HG03571 (cell line): ENCODE data around the gene NUP35.
"Not testable (repeated sequence)": the region's sequence is repeated elsewhere in the genome, so short reads cannot be mapped to it uniquely, and the experiment has no call there.

ENCODE experiments used
- ATAC-seq: cut with Tn5 transposase; IDR thresholded peaks from one replicate; pipeline ENCODE4 v1.9.1; 2021; ENCODE audit not compliant: unreplicated experiment

NUP35 gene

GRCh38 chr2:183126635-183127034 is 2.4 kb downstream of the NUP35 start:
- no peak for ATAC-seq

DNA sequence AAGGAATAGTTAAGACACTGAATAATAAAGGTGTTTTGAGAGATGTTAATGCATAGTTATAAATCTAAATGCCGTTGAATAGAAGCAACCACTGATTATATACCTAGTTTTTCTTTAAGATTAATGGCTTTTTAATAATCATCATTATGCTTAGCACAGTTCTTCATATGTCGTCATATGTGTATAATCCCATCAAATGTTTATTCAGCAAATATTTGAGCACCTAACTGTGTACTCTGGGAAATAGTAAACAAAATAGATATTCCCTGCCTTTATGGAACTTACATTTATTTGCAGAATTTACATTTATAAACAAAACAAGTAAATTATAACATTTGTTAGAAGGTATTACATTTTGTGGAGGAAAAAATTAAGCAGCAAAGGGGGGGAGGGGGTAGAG is 9.8 kb downstream of the NUP35 start:
- ATAC-seq, result no peak

DNA sequence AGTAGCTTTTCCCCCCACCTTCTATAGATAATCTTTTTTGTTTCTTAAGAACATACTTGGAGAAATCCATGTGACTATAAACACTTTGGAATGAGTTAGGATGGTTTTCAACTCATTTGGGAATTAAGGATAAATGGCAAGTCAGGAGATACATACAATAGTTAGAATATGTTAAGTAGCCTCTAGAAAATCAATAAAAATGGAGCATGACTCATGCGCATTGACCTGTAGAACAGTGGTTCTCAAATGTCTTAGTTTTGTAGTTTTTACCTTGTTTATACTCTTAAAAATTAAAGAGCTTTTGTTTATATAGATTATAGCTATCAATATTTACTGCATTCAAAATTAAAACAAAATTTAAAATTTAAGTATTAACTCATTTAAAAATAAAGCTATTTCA is 24.7 kb downstream of the NUP35 start:
- ATAC-seq, result no peak

DNA sequence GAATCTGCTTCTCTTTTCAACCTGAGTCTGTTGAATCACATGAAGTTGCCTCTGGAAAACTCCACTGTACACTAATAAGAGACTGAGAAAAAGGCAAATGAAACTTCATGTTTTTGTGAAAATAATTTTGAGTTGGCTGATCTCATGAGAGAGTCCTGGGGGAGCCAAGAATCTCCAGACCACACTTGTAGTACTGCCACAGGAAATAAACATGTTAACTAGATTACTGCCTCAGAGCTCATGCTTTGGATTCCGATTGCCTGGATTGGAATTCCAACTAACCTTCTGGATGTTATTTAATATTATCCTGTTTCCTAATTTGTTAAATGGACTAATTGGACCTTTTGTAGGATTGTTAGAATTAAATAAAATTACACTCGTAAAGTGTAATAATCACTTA is 25.2 kb downstream of the NUP35 start:
- no peak for ATAC-seq

- not testable (repeated sequence) for ATAC-seq
Measured at GRCh38 chr2:183152280-183152679, 28.0 kb downstream of the NUP35 start.

DNA sequence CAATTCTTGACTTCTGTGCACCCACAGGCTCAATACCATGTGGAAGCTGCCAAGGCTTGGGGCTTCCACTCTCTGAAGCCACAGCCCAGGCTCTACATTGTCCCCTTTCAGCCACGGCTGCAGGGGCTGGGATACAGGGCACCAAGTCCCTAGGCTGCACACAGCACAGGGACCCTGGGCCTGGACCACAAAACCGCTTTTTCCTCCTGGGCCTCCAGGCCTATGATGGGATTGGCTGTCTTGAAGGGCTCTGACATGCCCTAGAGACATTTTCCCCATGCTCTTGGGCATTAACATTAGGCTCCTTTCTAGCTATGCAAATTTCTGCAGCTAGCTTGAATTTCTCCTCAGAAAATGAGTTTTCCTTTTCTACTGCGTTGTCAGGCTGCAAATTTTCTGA is 29.7 kb downstream of the NUP35 start:
- no peak for ATAC-seq

DNA sequence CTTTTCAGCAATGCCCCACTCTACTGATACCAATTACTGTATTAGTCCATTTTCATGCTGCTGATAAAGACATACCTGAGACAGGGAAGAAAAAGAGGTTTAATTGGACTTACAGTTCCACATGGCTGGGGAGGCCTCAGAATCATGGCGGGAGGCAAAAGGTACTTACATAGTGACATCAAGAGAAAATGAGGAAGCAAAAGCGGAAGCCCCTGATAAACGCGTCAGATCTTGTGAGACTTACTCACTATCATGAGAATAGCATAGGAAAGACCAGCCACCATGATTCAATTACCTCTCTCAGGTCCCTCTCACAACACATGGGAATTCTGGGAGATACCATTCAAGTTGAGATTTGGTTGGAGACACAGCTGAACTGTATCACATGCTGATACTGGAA is 30.5 kb downstream of the NUP35 start:
- not testable (repeated sequence) for ATAC-seq

- no peak for ATAC-seq
Measured at GRCh38 chr2:183157131-183157530, 32.9 kb downstream of the NUP35 start.

- no peak for ATAC-seq
Measured at GRCh38 chr2:183162362-183162761, 38.1 kb downstream of the NUP35 start.

GRCh38 chr2:183163821-183164649 is 39.8 kb downstream of the NUP35 start:
- ATAC-seq, result no peak

DNA sequence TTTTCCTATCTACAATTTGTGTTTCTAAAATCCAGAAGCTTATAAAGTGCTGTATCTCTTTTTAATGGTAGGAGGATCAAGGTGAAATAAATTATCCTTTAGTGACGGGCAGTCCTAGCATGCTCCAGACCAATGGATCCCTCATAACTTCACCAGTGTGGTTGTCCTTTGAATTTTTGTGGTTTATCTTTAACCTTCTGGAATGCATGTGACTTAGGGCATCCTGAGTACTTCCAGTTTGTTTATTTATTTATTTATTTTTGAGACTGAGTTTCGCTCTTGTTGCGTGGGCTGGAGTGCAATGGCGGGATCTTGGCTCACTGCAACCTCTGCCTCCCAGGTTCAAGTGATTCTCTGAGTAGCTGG is 40.4 kb downstream of the NUP35 start:
- ATAC-seq, result no peak

GRCh38 chr2:183166210-183166609 is 42.0 kb downstream of the NUP35 start:
- ATAC-seq, result no peak

DNA sequence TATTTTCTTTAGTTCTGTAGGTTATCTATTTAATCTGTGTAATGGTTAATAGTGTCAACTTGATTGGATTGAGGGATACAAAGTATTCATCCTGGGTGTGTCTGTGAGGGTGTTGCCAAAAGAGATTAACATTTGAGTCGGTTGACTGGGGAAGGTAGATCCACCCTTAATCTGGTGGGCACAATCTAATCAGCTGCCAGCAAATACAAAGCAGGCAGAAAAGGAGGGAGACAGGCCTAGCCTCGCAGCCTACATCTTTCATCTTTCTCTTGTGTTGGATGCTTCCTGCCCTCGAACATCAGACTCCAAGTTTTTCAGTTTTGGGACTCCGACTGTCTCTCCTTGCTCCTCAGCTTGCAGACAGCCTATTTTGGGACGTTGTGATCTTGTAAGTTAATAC is 42.7 kb downstream of the NUP35 start:
- not testable (repeated sequence) for ATAC-seq

GRCh38 chr2:183172220-183172887 is 48.1 kb downstream of the NUP35 start:
- no peak for ATAC-seq

GRCh38 chr2:183179156-183179555 is 54.9 kb downstream of the NUP35 start:
- no peak for ATAC-seq

GRCh38 chr2:183185534-183185933 is 61.3 kb downstream of the NUP35 start:
- no peak for ATAC-seq

DNA sequence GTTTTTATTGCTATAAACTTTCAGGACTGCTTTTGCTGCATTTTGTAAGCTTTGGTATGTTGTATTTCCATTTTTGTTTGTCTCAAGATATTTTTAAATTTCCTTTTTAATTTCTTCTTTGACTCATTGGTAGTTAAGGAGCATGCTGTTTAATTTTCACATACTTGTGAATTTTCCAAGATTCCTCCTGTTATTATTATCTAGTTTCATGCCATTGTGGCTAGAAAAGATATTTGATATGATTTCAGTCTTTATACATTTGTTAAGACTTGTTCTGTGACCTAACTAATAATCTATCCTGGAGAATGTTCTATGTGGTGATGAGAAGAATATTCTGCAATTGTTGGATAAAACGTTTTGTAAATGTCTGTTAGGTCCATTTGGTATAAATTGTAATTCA is 62.1 kb downstream of the NUP35 start:
- no peak for ATAC-seq

GRCh38 chr2:183186766-183187165 is 62.5 kb downstream of the NUP35 start:
- no peak for ATAC-seq

GRCh38 chr2:183192343-183192742 is 68.1 kb downstream of the NUP35 start:
- no peak for ATAC-seq

DNA sequence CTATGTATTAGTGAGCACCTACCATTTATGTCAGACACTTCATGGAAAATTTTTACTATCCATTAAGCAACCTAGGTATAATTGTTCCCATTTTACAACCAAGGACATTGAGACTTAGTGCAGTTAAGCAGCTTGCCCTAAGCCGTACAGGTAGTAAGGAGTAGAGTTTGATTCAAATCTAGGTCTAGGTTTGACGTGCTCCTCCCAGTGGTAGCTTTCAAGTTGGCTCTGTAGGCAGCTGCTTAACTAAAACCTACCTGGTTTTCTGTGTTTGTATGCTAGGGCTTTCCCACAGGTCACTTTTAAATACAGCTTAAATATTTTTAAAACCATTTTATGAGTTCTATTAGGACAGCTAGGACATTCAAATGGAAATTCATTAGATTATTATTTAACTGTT is 69.7 kb downstream of the NUP35 start:
- ATAC-seq, result no peak

DNA sequence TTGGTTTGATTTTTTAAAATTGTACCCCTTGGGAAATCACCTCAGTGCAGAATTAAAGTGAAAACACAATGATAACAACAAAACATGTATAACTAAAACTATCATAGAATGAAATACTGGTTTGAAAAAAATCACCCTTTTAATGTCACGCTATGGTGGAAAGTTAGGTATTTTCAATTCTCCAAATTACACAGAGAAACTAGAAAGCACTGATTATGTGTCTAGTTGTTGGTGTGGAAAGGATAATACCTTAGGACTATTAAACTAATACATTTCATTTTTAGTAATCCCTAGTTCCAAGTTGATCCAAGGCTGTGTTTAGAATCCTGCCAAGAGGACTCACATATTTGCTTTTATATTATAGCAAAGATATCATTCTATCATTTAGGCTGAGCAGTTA is 71.2 kb downstream of the NUP35 start:
- no peak for ATAC-seq

DNA sequence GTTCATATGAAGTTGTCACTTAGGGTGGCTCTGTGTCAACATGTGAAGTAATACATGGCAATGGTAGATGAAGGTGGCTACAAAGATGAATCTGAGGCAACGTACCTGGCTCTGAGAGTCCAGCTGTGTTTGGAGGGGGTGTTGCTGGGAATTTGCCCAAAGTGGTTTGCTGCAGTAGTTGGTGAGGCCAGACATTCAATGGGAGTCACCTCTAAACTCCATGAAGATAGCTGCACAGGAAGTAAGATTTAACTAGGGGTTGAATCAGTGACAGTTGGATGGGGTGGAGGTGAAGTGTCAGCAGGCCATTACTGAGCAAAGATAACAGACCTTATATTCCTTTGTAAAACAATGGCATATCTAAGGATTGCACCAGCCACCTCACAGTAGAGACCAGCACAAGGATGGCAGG is 71.8 kb downstream of the NUP35 start:
- ATAC-seq, result no peak

GRCh38 chr2:183204397-183204796 is 80.2 kb downstream of the NUP35 start:
- no peak for ATAC-seq
